ENCODE data around the gene RELL2.

Gene RELL2

DNA sequence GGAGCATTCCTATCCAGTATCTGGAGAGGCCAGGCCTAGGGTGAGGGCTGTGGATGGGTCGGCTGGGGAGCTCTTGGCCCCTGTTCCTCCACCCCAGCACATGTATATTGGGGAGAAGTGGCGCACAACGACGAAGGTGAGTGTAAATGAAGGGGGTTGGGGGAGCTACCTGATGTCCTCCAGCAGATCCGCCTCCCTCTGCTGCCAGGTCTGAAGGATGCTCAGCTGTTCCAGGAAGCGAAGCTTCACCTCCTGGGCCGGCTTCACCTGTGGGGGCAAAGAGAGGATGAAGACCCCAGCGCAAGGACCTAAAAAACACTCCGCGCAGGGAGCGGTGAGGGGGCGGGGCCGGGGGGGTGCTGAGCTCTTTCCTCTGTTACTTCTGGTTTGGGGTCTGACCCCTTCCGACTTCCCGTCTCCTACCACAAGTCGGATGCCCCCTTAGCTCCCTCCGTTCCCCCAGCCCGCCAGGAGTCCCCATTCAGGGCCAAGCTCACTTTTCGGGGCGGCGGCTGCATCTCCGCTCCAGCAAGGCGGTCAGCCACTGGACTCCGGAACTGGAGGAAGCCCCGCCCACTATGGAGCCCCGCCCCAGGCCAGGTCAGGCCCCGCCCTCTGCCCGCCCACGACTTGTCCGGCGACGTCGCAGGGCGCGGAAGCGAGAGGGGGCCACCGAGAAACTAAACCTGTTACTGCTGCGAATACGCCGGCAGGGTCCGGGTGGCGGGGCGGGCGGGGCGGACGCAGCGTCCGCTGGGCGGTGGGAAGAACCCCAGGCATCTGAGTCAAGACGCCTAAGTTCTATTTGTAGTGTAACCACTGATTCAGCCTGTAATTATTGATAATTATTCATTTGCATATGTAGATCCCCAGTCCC, 14.3 kb downstream of the RELL2 start, which contains the start of gene FCHSD1:
FCHSD1 (minus strand) TSS at position 568 of the 877 bp plus-strand sequence; CDS start at position 518, 50 bp downstream.
- DNase-seq = peak; percentile 30

DNA sequence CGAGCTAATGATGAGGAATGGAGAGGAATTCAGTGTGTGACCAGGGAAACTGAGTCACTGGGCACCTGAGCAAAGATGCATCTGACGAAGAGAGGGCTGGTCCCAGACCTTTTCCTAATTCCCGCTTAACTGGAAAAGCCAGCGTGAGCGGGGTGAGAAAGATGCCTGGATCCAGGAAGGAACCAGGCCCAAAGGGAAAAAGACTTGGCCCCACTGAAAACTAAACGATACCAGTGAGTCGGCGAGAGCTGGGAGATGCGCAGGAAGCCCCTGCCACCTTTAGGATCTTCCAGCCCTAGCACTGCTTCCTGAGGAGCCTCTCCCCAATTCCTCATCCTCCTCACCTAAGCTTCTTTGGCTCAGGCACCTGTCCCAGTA, 14.9 kb downstream of the RELL2 start:
- no peak for DNase-seq

- DNase-seq = no peak
These were observed 17.5 kb downstream of the RELL2 start for GRCh38 chr5:141654298-141654697.

DNA sequence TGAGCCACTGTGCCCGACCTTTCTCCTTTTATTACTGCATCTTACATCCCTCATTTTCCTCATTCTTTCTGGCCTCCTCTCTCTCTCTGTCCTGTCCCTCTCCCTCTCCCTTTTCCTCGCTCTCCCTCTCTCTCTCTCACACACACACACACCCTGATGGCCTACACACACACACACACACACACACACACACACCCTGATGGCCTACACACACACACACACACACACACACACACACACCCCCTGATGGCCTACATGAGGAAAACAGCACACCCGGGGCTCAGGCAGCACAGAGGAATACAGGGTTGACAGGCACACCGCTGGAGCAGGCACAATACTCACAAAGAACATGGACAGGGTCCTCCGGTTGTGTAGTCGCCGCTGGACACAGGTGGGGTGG, 18.2 kb downstream of the RELL2 start:
- DNase-seq = no peak

- no peak for DNase-seq
These were observed 19.6 kb downstream of the RELL2 start for GRCh38 chr5:141656396-141656795.

DNA sequence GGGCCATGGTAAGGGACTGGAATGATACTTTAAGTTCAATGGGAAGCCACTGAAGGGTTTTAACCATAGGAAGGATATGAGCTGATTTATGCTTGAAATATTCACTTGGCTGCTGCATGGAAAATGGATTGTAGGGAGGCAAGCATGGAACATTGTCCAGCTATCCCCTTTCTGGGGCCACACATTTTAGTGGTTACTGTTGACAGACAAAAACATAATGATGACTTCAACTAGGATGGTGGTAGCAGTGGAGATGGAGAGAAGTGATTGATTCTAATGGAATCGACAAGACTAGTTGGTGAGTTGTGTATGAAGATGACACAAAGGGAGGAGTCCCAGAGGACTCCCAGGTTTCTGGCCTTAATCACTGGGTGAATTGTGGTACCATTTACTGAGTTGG, 20.6 kb downstream of the RELL2 start:
- DNase-seq = no peak

DNA sequence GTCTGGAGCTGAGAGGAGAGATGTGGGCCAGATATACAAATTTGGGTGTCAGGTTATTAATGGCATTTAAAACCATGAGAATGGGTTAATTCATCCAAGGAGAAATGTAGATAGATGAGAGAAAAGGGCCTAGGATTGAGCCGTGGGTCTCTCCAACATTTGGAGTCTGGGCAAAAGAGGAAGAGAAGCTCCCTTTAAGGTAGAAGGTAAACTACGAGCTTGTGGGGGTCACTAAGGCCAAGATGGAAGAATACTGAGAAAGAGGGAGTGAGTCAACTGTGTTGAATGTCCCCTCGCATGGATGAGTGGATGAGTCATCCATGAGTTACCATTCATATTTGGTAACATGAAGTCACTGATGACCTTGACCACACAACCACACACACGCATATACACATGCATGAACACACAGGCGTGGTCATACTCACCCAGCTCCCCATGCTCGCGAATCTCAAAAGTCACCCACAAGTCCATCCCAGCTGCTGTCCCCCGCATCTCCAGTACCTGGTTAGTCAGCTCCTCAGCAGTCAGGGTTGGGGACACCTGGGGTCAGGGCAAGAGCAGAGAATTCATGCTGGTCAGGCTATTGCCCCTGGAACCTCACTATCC, 21.2 kb downstream of the RELL2 start:
- DNase-seq = no peak

GRCh38 chr5:141662028-141662427, 25.2 kb downstream of the RELL2 start:
- no peak for DNase-seq

- no peak for DNase-seq
These were observed 26.7 kb downstream of the RELL2 start for GRCh38 chr5:141663506-141663905.

DNA sequence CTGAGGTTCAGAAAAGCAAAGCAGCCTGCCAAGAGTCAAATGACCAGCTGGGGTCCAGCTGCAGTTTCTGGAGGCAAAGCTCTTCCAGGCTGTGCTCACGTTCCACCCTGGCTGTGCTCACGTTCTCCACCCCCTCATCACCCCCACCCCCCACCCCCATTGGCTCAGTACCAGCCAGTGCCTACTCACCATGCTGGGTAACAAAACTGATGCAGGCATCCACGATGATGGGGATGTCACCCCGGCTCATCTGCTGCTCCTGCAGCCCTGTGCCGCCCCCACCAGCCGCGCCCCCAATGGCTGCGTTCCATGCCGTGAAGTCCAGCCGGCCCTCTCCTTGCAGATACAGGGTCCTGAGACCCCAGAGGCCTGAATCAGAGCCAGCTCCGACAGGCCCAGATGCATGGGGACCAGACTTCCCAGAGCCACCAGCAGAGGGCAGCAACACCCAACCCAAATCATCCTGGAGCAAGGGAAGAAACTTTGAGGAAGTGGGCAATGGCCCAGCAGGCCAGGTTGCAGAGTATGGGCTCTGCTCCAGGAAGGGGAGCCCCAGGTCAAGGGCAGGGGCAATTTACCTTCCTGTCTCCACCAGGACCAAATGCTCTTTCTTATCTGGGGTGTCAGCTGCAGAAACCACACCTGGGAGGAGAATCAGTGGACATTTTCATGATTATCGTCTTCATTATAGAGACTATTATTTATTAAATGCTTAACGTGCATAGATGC, 28.1 kb downstream of the RELL2 start:
- peak; percentile 34 for DNase-seq

- no peak for DNase-seq
These were observed 29.5 kb downstream of the RELL2 start for GRCh38 chr5:141665995-141666940.

DNA sequence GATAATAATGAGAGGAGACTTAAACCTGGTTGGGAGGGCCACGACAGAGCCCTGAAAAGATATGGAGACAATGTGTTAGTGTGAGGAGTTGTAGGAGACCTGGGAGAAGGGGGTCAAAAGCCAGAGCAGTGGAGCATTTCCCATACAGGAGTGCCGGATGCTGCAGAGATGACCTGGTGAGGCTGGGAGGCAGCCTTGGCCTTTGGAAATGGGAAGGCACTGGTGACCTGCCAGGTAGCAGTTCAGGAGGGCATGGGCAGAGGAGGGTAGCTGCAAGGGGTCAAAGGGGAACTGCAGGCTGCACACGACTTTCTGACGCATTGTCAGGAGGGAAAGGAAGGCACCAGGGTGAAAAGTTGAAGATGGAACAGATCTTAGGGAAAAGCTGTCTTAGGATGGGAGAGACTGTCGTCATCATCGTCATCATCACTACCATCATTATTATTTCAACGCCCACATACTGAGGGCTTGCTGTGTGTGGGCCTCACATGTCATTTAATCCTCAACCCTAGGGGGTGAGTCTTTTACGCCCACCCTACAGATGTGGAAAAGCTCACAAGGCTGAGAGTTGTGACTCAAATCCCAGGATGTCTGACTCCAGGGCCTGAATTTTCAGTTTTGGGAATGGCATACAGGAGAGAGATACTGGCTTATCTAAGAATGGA, 31.9 kb downstream of the RELL2 start:
- no peak for DNase-seq

GRCh38 chr5:141669520-141669919, 32.7 kb downstream of the RELL2 start:
- no peak for DNase-seq

- no peak for DNase-seq
These were observed 35.5 kb downstream of the RELL2 start for GRCh38 chr5:141672071-141672840.

DNA sequence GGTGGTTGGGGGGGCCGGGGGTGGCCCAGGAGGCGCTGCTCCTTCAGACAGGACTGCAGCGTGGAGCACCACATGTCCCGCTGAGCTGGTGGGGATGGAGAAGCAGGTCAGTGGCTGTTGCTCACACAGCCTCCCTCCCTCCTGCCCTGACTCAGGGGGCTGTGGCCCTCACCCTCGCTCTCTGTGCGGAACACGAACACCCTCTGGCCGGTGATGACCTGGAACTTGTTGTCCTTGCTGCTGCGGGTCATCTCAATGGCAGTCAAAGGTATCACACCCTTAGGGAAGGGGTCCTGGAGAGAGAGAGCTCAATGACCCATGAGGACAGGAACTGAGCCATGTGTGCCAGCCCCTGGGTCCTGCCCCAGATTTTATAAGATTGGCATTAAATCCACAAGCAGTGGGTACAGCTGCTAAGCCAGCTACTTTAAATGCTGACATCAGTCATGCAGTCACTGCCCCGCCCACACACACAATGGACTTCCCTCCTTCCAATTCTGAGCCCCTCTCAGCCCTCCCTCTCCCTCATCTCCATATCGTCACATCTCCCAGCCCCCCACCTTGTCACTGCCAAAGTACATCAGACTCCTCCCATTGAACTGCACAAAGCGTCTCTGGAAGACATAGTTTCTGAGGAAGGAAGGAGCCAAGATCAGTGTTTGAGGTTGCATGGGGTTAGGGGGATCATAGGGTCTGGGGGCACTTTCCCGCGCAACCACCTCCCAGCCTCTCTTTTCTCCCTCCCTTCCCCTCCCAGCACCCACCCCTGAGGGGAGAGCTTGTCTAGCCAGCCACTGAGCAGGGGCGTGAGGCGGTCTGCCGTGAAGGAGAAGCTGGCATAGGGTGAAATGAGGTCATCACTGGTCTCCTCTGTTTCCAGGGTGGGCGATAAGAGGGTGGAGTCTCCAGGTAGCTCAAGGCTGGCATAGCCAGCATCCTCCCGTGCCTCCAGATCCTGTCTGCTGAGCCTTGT, 36.3 kb downstream of the RELL2 start:
- no peak for DNase-seq

GRCh38 chr5:141674747-141675146, 38.0 kb downstream of the RELL2 start:
- DNase-seq = no peak

DNA sequence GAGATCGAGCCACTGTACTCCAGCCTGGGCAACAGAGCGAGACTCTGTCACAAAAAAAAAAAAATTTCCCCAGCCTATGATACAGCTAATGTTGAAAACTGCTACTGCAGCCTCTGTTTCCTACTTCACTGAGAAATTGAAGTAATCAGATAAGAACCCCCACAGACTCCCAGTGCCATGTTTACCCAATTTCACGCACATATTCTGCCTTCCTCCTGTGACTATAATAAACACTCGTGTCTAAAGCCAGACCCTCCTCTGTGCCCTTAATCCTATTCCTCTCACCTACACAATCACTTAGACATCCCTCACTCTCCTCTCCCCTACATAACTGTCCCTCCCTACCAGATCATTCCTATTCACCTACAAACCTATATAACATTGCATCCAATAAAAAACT, 38.9 kb downstream of the RELL2 start:
- DNase-seq = no peak

DNA sequence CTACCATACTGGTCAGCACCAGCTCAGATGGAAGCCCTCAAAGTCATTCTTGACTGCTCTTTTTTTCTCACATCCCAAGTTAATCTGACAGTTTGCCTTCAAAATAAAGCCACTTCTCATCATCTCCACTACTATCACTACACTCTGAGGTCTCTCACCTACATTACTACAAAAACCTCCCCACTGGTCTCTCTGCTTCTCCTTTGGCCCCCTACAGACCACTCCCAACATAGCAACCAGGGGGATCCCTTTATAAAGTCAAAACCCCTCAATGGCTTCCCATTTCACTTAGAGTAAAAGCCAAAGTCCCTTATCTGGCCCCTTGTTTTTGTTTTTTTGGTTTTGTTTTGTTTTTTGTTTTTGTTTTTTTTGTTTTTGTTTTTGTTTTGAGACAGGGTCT, 40.6 kb downstream of the RELL2 start:
- DNase-seq = no peak

- no peak for DNase-seq
These were observed 43.4 kb downstream of the RELL2 start for GRCh38 chr5:141680178-141680577.

GRCh38 chr5:141680751-141681201, 44.0 kb downstream of the RELL2 start:
- no peak for DNase-seq
